WTC11 (cell line): ENCODE measurements around the gene ACBD6. TPM values are rescaled to one million over a fixed set of nuclear protein-coding genes. Genes with fewer than 3 reads are reported as not detected.

ENCODE experiments used
- ATAC-seq: fragments of 200-7000 bp; cut with Tn5 transposase; 2 replicates; pipeline ENCODE4 v1.10.0; 2021; ENCODE audit warnings: mild to moderate bottlenecking, moderate library complexity
- CTCF ChIA-PET: fragments of 300-600 bp; sonication (Branson Sonifier 250); formaldehyde crosslinking; loops from one replicate; lab custom pipeline; 2021; ENCODE audit warnings: antibody characterized with exemption; lab: Charles Lee
- POLR2A ChIA-PET: fragments of 350-600 bp; sonication (Branson Sonifier 250); formaldehyde crosslinking; loops from one replicate; lab custom pipeline; 2021; ENCODE audit warnings: antibody characterized with exemption; lab: Charles Lee
- DNase-seq: peaks from one replicate; pipeline ENCODE4 v3.0.0; 2021; ENCODE audit warnings: low spot score
- H3K27ac Mint-ChIP-seq: 2 replicates; pipeline ENCODE4 v1.8.0; 2021; ENCODE audit warnings: mixed read lengths
- H3K27me3 Mint-ChIP-seq: 2 replicates; pipeline ENCODE4 v1.8.0; 2021; ENCODE audit warnings: low read depth, mild to moderate bottlenecking, moderate library complexity, mixed read lengths
- H3K36me3 Mint-ChIP-seq: 2 replicates; pipeline ENCODE4 v1.8.0; 2021; ENCODE audit warnings: mixed read lengths
- H3K4me1 Mint-ChIP-seq: 2 replicates; pipeline ENCODE4 v1.8.0; 2022; ENCODE audit warnings: mixed read lengths
- H3K4me3 Mint-ChIP-seq: 2 replicates; pipeline ENCODE4 v1.8.0; 2021; ENCODE audit warnings: mild to moderate bottlenecking, moderate library complexity, mixed read lengths
- H3K9me3 Mint-ChIP-seq: 2 replicates; pipeline ENCODE4 v1.8.0; 2021; ENCODE audit warnings: mixed read lengths
- AR ChIP-seq: fragments of 250-450 bp; sonication (Bioruptor Pico); IDR thresholded peaks from 2 replicates; pipeline ENCODE4 v1.9.0; 2021; ENCODE audit warnings: mild to moderate bottlenecking
- ATF1 ChIP-seq: sonication (generic); formaldehyde crosslinking; IDR thresholded peaks from 2 replicates; pipeline ENCODE4 v1.8.1; 2023; ENCODE audit warnings: mild to moderate bottlenecking, moderate library complexity, missing genetic modification reagents
- FOXJ3 ChIP-seq: sonication (generic); formaldehyde crosslinking; IDR thresholded peaks from 2 replicates; pipeline ENCODE4 v1.9.0; 2021; ENCODE audit warnings: missing genetic modification reagents, mild to moderate bottlenecking, borderline replicate concordance
- FOXP4 ChIP-seq: sonication (generic); formaldehyde crosslinking; IDR thresholded peaks from 2 replicates; pipeline ENCODE4 v1.8.0; 2022; ENCODE audit warnings: mild to moderate bottlenecking, missing genetic modification reagents
- MXD4 ChIP-seq: fragments of 250-450 bp; sonication (Bioruptor Pico); IDR thresholded peaks from 2 replicates; pipeline ENCODE4 v1.8.0; 2021; ENCODE audit warnings: mild to moderate bottlenecking, moderate library complexity, borderline replicate concordance
- RELA ChIP-seq: sonication (generic); formaldehyde crosslinking; IDR thresholded peaks from 2 replicates; pipeline ENCODE4 v1.8.1; 2022; ENCODE audit warnings: missing genetic modification reagents, mild to moderate bottlenecking, borderline replicate concordance
- TP53 ChIP-seq: sonication (generic); formaldehyde crosslinking; IDR thresholded peaks from 2 replicates; pipeline ENCODE4 v1.8.1; 2023; ENCODE audit warnings: mild to moderate bottlenecking, missing genetic modification reagents
- ZNF263 ChIP-seq: sonication (generic); formaldehyde crosslinking; IDR thresholded peaks from 2 replicates; pipeline ENCODE4 v1.8.1; 2022; ENCODE audit warnings: low read depth, mild to moderate bottlenecking, moderate library complexity, missing genetic modification reagents
- ZNF317 ChIP-seq: sonication (generic); formaldehyde crosslinking; IDR thresholded peaks from 2 replicates; pipeline ENCODE4 v1.8.1; 2023; ENCODE audit warnings: low read depth, mild to moderate bottlenecking, moderate library complexity, missing genetic modification reagents, borderline replicate concordance
- ZSCAN18 ChIP-seq: fragments of 250-450 bp; sonication (Bioruptor Pico); IDR thresholded peaks from 2 replicates; pipeline ENCODE4 v2.1.2; 2022; ENCODE audit warnings: mild to moderate bottlenecking, moderate library complexity
- total RNA-seq: library from RNA; stranded (reverse); gene quantifications from 3 replicates; pipeline ENCODE4 v1.2.3, GENCODE V29; 2021
- TF ChIP-seq, protein P1 (sequence below): fragments of 250-450 bp; sonication (Bioruptor Pico); IDR thresholded peaks from 2 replicates; pipeline ENCODE4 v1.9.0; 2021; ENCODE audit warnings: moderate library complexity, mild to moderate bottlenecking, inconsistent platforms, borderline replicate concordance
- TF ChIP-seq, protein P2 (sequence below): fragments of 250-450 bp; sonication (Bioruptor Pico); IDR thresholded peaks from 2 replicates; pipeline ENCODE4 v1.9.0; 2021; ENCODE audit warnings: mild to moderate bottlenecking

The ACBD6 gene
- total RNA-seq, 1 experiment from 2014 or later, result 53.5 TPM

- TF ChIP-seq, protein P1, sequence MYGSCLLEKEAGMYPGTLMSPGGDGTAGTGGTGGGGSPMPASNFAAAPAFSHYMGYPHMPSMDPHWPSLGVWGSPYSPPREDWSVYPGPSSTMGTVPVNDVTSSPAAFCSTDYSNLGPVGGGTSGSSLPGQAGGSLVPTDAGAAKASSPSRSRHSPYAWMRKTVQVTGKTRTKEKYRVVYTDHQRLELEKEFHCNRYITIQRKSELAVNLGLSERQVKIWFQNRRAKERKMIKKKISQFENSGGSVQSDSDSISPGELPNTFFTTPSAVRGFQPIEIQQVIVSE (CRISPR knock-in tag), result no peak
- no peak for TF ChIP-seq FOXJ3 (CRISPR knock-in tag)
Measured at GRCh38 chr1:180431683-180432082, 70.7 kb downstream of the ACBD6 start (continued).

GRCh38 chr1:180428782-180429695 is 73.3 kb downstream of the ACBD6 start:
- no peaks in the 10 kb centered on the region for H3K36me3 Mint-ChIP-seq
- DNase-seq (no peak), ATAC-seq (no peak)
- no peak for TF ChIP-seq TP53 (CRISPR knock-in tag)
- no peak for TF ChIP-seq ZNF263 (CRISPR knock-in tag)
- TF ChIP-seq FOXP4, result no peak
- no peak for TF ChIP-seq ZNF317 (CRISPR knock-in tag)
- TF ChIP-seq MXD4, result no peak
- TF ChIP-seq ZSCAN18 (CRISPR knock-in tag), result no peak
- peaks cover 57% of the 10 kb centered on the region for H3K4me1 Mint-ChIP-seq
- H3K27me3 Mint-ChIP-seq, result no peaks in the 10 kb centered on the region
- no peak overlapping the region for H3K4me3 Mint-ChIP-seq
- no peaks in the 10 kb centered on the region for H3K9me3 Mint-ChIP-seq
- CTCF ChIA-PET, result no interaction called here
- peak overlapping the region; percentile 28 for H3K27ac Mint-ChIP-seq
- POLR2A ChIA-PET, result no interaction called here

GRCh38 chr1:180425952-180426351 is 76.4 kb downstream of the ACBD6 start:
- no peak for ATAC-seq
- POLR2A ChIA-PET, result no interaction called here
- Mint-ChIP-seq H3K27ac (no peak overlapping the region), H3K4me1 (peaks cover 27% of the 10 kb centered on the region), H3K9me3 (peaks cover 10% of the 10 kb centered on the region), H3K36me3 (peaks cover 12% of the 10 kb centered on the region), H3K27me3 (no peaks in the 10 kb centered on the region)
- no peak for DNase-seq
- TF ChIP-seq ATF1 (CRISPR knock-in tag) (no peak), RELA (CRISPR knock-in tag) (no peak), AR (CRISPR knock-in tag) (no peak)
- TF ChIP-seq, protein P2, sequence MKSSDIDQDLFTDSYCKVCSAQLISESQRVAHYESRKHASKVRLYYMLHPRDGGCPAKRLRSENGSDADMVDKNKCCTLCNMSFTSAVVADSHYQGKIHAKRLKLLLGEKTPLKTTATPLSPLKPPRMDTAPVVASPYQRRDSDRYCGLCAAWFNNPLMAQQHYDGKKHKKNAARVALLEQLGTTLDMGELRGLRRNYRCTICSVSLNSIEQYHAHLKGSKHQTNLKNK (CRISPR knock-in tag), result no peak
- TF ChIP-seq, all 79 proteins: peak for 0
- CTCF ChIA-PET, result interaction anchor here (1.0 to 1.4 kb wide), 3 partner anchors 10 to 173 kb away, joined by 4 to 5 read pairs (median 4); no protein-coding TSS in a partner anchor
- H3K4me3 Mint-ChIP-seq, result no peak overlapping the region
